GM19351 (cell line): ENCODE results near the gene CDH10.

Source experiments
- ATAC-seq: cut with Tn5 transposase; IDR thresholded peaks from one replicate; pipeline ENCODE4 v1.9.1; 2021; ENCODE audit warnings: mild to moderate bottlenecking, moderate library complexity; ENCODE audit not compliant: unreplicated experiment

CDH10 gene

DNA sequence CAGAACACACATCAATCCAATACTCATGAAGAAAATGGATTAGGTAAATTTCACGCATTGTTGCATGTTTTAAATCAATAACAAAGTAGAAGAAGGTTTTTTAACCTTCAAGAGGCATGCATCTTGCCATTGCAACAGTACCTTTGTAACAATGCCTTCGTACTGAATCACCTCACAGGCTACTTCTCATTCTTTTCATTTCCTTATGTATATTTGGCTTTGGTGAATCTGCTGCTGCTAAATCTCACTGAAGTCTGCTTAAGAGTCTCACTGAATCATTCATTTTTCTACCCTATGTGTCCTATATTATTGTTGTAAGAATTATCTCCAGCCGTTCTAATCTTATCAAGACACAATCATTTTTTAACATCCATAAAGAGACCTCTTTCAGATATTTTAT, 152.5 kb downstream of the CDH10 start:
- no peak for ATAC-seq

DNA sequence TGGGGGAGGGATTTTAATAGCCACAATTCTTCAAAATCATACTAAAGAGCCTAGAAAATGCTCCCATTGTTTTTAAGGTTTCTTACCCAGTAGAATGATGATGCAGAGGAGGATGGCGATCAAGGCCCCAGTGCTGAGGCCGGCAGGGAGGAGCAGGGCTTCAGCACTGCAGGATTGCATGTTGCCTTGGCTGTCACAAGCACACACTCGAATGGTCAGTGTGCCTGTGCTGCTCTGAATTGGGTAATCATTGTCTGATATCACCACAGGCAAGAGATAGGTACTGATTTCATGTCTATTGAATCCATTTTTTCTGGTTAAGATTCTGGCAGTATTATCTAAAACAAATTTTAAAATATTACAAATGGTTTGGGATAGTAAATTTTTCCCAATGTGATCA, 153.3 kb downstream of the CDH10 start:
- ATAC-seq = no peak

DNA sequence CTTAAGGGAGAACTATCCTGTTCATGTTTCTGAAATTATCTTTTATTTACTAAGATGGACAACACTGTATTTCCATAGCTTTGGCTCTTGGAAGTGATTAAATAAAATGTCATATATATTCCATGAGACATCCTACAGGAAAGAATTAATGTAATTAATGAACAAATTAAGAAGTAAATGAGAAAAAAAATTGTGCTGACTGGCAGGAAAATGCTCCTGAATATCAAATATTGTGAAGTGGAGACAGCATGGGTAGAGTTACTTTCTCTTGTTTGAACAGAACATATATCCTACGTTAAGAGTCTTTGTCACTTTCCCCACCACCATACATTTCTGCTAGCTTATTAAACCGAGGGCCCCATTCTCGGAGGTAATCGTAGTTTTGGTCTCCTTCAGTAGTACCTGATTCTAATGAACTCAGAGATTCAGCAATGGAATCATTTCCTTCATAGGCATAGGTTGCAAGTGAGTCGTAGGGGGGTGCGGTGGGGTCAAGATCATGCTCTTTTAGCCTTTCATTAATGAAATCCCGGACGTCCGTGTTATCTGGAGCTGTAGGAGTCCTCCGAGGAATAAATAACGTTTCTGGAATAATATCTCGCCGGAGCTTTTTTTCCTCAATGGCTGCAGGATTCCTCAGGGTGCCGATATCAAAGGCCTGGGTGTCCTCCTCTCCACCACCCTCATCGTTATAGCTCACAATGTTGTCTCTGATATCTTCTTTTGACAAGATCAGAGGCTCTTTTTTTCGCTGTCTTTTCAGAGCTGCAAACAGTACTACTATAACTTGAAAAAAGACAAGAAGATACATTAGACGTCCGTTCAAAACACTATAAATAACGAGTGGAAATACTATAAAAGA, 157.2 kb downstream of the CDH10 start:
- ATAC-seq = no peak

DNA sequence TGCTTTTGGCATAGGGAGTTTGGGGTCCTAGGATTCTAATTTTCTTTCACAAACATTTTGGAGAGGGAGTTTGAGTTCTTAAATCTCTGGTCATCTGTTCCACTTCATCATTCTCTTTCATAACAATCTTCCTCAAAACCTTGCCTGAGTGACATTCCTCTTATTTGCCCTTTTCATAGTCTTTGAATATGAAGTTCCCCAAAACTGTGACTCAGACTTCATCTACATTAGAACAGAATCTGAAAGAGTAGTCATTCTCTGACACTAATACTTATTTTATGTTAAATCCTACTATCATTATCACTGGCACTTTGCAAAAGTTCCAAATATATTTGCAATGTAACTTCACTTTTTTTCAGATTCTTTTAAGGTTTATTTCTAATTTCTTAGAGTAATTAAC, 163.8 kb downstream of the CDH10 start:
- ATAC-seq = no peak

DNA sequence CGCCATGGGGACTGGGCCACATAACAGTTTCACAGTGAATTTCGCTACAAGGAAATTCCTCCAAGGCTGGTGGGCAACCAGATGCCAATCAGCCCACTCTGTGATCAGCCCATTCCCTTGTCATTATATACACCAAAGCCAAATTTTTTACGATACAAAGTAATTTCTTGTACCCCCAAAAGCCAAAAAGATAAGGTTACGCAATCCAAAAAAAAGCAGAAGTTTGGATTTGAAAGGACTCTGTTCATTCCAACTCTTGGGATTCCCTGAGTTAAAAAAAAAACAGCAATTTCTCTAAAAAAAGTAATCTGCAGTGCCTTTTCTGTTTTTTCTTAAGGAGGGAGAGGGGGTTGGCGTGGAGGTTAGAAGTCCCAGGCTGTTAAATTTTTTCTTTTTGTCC, 166.8 kb downstream of the CDH10 start:
- ATAC-seq = no peak

DNA sequence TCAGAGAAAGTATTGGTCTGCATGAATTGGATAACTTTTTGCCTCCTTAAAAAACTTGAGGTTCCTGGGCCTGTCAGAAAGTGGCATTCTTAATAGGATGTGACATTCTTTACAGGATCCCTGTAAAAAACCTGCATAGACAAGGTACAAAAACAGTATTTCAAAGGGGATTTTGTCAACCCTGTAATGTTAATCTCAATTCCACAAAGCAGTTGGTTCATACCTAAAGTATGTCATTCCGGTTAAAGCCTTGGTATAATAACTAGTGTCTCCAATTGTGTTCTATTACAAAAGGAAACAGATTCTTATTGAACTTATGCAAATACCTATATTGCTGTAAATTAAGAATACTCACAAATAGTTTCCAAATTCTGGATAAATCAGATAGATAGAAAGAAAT, 169.7 kb downstream of the CDH10 start:
- no peak for ATAC-seq

DNA sequence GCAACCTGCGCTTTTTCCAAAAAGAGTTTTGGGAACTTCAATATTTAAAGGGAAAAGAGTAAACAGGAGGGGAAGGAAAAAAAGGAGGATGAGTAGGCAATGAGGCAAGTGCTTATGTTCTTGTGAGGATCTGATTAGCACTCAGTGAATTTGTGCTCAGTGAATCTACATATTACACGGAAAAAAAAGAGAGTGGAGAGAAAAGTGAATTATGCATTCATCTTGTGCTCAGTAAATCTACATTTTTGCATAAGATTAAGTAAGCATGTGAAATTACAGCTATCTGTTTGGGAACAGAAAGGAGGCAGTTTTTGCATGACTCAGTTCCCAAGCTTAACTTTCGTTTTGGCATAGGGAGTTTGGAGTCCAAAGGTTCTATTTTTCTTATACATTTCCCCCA, 170.1 kb downstream of the CDH10 start:
- no peak for ATAC-seq

DNA sequence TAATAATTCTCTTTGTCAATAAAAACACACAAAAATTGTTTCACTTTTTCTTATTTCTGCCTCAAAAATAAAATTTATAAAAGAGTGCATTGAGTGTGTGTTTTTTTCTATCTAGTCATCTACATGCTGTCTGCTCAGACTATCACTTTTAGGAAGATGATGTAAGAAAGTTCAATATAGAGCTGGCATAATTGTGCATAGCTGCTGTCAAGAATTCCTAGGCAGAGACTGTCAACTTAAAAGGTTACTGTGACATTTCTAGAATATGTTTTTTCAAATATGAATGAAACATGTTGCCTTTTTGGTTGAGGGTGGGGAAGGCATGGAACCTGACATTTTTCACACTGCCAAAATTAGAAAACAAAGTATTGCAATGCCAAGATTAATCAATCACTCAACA, 172.3 kb downstream of the CDH10 start:
- ATAC-seq = no peak

DNA sequence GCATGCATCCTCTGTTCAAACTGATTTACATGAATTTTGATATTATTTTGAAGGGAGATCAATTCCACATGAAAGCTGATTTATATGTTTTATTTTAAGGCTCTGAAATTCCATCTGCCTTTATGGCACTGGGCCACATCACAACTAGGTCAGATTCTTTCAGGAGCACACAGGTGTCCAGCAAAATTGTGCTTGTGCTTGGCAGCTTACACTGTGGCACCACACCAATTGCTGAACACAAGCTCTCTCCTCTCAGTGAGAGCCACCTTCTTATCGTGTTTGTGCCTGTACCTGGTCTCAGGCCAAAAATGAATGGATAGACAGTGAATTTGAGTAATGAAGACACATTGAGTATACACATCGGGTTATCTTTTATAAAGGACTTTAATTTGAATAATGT, 200.4 kb downstream of the CDH10 start:
- no peak for ATAC-seq

DNA sequence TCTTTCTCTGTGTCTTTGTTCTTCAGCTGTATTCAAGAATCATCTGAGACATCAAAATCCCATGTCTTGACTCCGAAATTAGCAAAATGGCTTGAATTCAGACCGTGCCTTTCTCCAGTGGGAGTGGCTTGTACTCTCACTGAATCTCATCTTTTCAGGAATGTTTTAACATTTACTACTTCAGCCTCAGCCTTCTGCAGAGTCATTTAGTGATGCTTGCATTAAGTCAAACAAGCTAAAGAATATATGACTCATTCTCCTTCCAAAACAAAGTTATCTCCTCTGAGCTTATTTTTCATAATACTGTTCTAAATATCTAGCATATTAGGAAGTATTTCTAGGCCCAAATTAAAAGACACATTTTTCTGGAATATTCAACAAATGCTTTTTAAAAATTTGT, 205.3 kb downstream of the CDH10 start:
- no peak for ATAC-seq
